Measurements from ENCODE around the gene NUP188. TPM values are rescaled to one million over a fixed set of nuclear protein-coding genes. Genes with fewer than 3 reads are reported as not detected.

NUP188 gene
- total and polyA plus RNA-seq, 10 of the 15 experiments (the other 5 are each of a cell fraction or from before 2014, with no cell fraction given) = 1.4 to 73.7 (median 48.9) TPM

DNA sequence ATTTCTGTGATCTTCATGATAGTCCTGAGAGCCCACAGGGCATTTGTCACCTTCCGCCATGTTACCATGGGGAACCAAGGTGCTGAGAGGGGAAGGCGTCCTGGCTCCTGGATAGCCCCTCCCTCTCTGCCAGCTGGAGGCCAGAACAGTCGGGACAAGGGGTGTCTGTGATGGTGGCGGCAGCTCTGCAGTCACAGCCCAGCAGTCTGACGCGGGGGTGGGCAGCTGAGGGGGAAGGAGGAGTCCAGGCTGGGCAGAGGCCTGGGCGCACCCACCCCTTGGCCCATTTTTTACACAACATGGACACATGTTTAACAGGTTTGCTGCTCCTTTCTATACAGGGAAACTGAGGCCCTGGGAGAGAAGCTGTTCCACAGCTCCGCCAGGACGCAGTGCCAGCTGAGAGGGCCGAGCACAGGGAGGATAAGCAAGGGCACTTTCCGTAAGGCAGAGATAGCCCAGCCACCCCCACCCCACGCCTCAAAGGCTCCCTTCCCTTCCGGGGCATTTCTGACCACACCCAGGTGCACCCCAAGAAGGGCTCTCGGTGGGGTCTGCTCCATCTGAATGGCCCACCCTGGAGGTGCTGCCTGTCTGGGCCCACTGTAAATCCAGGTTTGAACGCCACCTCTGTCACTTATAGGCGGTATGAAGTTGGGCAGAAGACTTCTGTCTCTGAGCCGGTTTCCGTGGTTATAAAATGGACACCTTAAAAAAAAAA is 48.5 kb upstream of the NUP188 start (continued):
- TF ChIP-seq, protein P1, sequence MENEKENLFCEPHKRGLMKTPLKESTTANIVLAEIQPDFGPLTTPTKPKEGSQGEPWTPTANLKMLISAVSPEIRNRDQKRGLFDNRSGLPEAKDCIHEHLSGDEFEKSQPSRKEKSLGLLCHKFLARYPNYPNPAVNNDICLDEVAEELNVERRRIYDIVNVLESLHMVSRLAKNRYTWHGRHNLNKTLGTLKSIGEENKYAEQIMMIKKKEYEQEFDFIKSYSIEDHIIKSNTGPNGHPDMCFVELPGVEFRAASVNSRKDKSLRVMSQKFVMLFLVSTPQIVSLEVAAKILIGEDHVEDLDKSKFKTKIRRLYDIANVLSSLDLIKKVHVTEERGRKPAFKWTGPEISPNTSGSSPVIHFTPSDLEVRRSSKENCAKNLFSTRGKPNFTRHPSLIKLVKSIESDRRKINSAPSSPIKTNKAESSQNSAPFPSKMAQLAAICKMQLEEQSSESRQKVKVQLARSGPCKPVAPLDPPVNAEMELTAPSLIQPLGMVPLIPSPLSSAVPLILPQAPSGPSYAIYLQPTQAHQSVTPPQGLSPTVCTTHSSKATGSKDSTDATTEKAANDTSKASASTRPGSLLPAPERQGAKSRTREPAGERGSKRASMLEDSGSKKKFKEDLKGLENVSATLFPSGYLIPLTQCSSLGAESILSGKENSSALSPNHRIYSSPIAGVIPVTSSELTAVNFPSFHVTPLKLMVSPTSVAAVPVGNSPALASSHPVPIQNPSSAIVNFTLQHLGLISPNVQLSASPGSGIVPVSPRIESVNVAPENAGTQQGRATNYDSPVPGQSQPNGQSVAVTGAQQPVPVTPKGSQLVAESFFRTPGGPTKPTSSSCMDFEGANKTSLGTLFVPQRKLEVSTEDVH (IDR thresholded peaks at IDR 0.05; ENCODE audit: low read depth, partially characterized antibody) = no peak

DNA sequence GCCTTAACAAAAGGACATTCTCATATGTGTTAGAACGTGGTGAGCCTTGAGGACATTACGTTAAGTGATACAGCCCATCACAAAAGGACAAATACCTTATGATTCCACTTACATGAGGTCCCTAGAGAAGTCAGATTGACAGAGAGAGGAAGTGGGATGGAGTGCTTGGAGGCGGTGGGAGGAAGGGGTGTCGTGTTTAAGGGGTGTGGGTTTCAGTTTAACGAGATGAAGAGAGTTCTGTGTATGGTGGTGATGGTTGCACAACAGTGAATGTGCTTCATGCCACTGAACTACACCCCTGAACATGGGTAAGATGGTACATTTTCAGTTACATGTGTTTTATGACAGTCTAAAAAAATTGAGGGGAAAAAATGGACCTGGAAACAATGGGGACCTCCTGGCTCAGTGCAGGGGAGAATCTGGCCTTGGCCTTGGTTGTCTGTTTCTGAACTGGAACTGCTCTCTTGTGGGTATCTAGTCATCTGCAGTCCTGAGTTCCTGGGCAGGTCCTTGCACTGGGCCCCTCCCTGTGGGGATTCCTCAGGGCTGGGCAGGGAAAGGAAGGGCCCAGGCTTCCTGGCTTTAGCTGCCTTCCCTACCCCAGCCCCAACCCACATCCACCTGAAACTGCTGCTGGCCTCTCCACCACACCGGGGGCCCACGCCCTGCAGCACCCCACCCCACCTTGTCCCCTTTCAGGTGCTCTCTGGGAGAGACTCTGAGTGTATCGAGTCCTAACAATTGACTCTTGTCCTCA is 47.8 kb upstream of the NUP188 start:
- peak overlapping the region; percentile 35 for H3K4me2 ChIP-seq (ENCODE audit: control insufficient read depth, insufficient read depth)
- H4K20me1 ChIP-seq (ENCODE audit: control insufficient read depth, insufficient read depth) = no peaks in the 10 kb centered on the region
- CTCF ChIA-PET = interaction anchor here (0.6 to 1.0 kb wide), 2 partner anchors 12 to 20 kb away, joined by 3 to 4 read pairs; no protein-coding TSS in a partner anchor
- H3K27ac ChIP-seq (ENCODE audit: control insufficient read depth, insufficient read depth) = peak overlapping the region; percentile 61
- WGBS (ENCODE audit: insufficient coverage, insufficient replicate concordance, low lambda C conversion rate, missing lambda C conversion rate) = 31% methylated on average over 8 of the region's 8 CpGs
- POLR2A ChIA-PET = no interaction called here
- SMC1A ChIA-PET (ENCODE audit: uncharacterized antibody, unreplicated experiment) = no interaction called here
- RAD21 ChIA-PET (ENCODE audit: unreplicated experiment) = no interaction called here
- peak overlapping the region; percentile 48; the same call in 1 of the 2 replicates for H2AFZ ChIP-seq (ENCODE audit: control insufficient read depth, low read depth, low read length)
- H3K9ac ChIP-seq (ENCODE audit: control insufficient read depth, insufficient read depth, low read length) = peak overlapping the region; percentile 31; the same call in 1 of the 2 replicates
- no peaks in the 10 kb centered on the region for H3K9me3 ChIP-seq (replicated peaks; ENCODE audit: control insufficient read depth, insufficient read depth, low read length)
- peaks cover 0 to 6% of the 10 kb centered on the region in 2 experiments; a peak in 3 of 4 replicates for H3K36me3 ChIP-seq (ENCODE audit: control insufficient read depth in 2 of 2, insufficient read depth in 2 of 2, low read length in 1 of 2)
- no peak overlapping the region; the same call in 1 of the 2 replicates for H3K4me3 ChIP-seq
- ATAC-seq (peak; percentile 30), DNase-seq (ENCODE audit: low read depth, low spot score) (no peak), FAIRE-seq (peak; percentile 52)
- H3K79me2 ChIP-seq (ENCODE audit: control insufficient read depth, insufficient read depth, low read length) = no peaks in the 10 kb centered on the region
- H3K4me1 ChIP-seq (ENCODE audit: control insufficient read depth, insufficient read depth, low read length) = peaks cover 31% of the 10 kb centered on the region
- intact Hi-C loops (cut with micrococcal nuclease; ENCODE audit: unreplicated experiment) = no loop called here
- no TSS peak for BruUV-seq (replicated peaks)
- in situ Hi-C loops (cut with MboI) = no loop called here
- no peaks in the 10 kb centered on the region for H3K27me3 ChIP-seq (replicated peaks in 1 of 2; ENCODE audit: control insufficient read depth in 2 of 2, insufficient read depth in 2 of 2, low read length in 1 of 2)
- TF ChIP-seq, protein P2, sequence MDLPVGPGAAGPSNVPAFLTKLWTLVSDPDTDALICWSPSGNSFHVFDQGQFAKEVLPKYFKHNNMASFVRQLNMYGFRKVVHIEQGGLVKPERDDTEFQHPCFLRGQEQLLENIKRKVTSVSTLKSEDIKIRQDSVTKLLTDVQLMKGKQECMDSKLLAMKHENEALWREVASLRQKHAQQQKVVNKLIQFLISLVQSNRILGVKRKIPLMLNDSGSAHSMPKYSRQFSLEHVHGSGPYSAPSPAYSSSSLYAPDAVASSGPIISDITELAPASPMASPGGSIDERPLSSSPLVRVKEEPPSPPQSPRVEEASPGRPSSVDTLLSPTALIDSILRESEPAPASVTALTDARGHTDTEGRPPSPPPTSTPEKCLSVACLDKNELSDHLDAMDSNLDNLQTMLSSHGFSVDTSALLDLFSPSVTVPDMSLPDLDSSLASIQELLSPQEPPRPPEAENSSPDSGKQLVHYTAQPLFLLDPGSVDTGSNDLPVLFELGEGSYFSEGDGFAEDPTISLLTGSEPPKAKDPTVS (IDR thresholded peaks at IDR 0.05; ENCODE audit: low read depth, low read length) = no peak
- TF ChIP-seq LARP7 (IDR thresholded peaks at IDR 0.05) (no peak), FOXM1 (IDR thresholded peaks at IDR 0.05; ENCODE audit: low read depth, low read length) (no peak), MXI1 (IDR thresholded peaks at IDR 0.05; ENCODE audit: low read depth, low read length) (no peak), EED (IDR thresholded peaks at IDR 0.05; ENCODE audit: low read depth) (0 out of 2 replicates have a peak, but pooled peaks have one; percentile 24), TCF7 (IDR thresholded peaks at IDR 0.05; ENCODE audit: borderline replicate concordance) (no peak), NFYA (IDR thresholded peaks at IDR 0.05; ENCODE audit: borderline replicate concordance, low read depth, low read length) (no peak), CBX3 (IDR thresholded peaks at IDR 0.05; ENCODE audit: borderline replicate concordance, low read depth) (no peak), ETV6 (conservative IDR thresholded peaks at IDR 0.05 in 1 of 2, IDR thresholded peaks at IDR 0.05 in 1 of 2; ENCODE audit: borderline replicate concordance in 1 of 2, low read depth in 1 of 2) (no peak)
- TF ChIP-seq, protein P3, sequence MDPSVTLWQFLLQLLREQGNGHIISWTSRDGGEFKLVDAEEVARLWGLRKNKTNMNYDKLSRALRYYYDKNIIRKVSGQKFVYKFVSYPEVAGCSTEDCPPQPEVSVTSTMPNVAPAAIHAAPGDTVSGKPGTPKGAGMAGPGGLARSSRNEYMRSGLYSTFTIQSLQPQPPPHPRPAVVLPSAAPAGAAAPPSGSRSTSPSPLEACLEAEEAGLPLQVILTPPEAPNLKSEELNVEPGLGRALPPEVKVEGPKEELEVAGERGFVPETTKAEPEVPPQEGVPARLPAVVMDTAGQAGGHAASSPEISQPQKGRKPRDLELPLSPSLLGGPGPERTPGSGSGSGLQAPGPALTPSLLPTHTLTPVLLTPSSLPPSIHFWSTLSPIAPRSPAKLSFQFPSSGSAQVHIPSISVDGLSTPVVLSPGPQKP (IDR thresholded peaks at IDR 0.05; ENCODE audit: low read depth, low read length) = no peak
- TF ChIP-seq, protein P4, sequence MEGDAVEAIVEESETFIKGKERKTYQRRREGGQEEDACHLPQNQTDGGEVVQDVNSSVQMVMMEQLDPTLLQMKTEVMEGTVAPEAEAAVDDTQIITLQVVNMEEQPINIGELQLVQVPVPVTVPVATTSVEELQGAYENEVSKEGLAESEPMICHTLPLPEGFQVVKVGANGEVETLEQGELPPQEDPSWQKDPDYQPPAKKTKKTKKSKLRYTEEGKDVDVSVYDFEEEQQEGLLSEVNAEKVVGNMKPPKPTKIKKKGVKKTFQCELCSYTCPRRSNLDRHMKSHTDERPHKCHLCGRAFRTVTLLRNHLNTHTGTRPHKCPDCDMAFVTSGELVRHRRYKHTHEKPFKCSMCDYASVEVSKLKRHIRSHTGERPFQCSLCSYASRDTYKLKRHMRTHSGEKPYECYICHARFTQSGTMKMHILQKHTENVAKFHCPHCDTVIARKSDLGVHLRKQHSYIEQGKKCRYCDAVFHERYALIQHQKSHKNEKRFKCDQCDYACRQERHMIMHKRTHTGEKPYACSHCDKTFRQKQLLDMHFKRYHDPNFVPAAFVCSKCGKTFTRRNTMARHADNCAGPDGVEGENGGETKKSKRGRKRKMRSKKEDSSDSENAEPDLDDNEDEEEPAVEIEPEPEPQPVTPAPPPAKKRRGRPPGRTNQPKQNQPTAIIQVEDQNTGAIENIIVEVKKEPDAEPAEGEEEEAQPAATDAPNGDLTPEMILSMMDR (IDR thresholded peaks at IDR 0.05 in 2 of 3, conservative IDR thresholded peaks at IDR 0.05 in 1 of 3; ENCODE audit: control insufficient read depth in 2 of 3, extremely low read depth in 1 of 3, insufficient read depth in 1 of 3, low read depth in 3 of 3, low read length in 3 of 3) = peak in 1 of 3 experiments; percentile 28; a peak in 1 of 6 replicates

Data from GM12878 (cell line).